Epithelial cell of proximal tubule (primary cell): ENCODE results near the gene ERMN. TPM values are rescaled to one million over a fixed set of nuclear protein-coding genes. Genes with fewer than 3 reads are reported as not detected.

ENCODE experiments used
- DNase-seq: peaks from one replicate; pipeline ENCODE4 v3.0.0-alpha.2; 2011; ENCODE audit warnings: low read depth
- H3K4me3 ChIP-seq: 2 replicates; pipeline ENCODE4 v1.5.1; 2011; ENCODE audit warnings: low read depth, mild to moderate bottlenecking, low read length
- total RNA-seq: library from RNA; depleted of rRNA; stranded (reverse); fragments of >200 nt; gene quantifications from 2 replicates; pipeline ENCODE4 v1.2.3, GENCODE V29; 2015
- TF ChIP-seq, protein P1 (sequence below): conservative IDR thresholded peaks from 2 replicates; pipeline ENCODE4 v1.5.1; 2012; ENCODE audit warnings: low read depth, mild to moderate bottlenecking, low read length

The ERMN gene
- total RNA-seq, 1 donor from 2014 or later = not detected

DNA sequence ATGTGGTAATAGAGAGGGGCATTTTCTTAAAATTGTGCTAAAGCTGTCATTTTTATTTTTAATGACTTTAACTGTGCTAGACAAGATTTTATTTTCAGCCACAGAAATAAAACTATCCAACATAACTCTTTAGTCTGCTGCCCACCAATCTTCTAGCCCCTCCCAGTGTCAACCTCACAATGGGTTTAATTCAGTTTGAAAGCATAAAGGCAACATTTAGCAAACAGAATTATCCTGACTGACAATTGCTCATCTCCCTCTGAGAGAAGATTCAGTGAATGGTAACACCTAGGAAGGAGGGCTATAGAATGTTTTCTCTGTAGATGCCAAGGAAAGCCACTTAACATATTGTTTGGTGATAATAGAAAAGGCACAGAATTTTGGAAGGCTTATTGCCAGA is 5.2 kb downstream of the ERMN start:
- TF ChIP-seq, protein P1, sequence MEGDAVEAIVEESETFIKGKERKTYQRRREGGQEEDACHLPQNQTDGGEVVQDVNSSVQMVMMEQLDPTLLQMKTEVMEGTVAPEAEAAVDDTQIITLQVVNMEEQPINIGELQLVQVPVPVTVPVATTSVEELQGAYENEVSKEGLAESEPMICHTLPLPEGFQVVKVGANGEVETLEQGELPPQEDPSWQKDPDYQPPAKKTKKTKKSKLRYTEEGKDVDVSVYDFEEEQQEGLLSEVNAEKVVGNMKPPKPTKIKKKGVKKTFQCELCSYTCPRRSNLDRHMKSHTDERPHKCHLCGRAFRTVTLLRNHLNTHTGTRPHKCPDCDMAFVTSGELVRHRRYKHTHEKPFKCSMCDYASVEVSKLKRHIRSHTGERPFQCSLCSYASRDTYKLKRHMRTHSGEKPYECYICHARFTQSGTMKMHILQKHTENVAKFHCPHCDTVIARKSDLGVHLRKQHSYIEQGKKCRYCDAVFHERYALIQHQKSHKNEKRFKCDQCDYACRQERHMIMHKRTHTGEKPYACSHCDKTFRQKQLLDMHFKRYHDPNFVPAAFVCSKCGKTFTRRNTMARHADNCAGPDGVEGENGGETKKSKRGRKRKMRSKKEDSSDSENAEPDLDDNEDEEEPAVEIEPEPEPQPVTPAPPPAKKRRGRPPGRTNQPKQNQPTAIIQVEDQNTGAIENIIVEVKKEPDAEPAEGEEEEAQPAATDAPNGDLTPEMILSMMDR = no peak
- no peak for DNase-seq
- H3K4me3 ChIP-seq = no peak overlapping the region

DNA sequence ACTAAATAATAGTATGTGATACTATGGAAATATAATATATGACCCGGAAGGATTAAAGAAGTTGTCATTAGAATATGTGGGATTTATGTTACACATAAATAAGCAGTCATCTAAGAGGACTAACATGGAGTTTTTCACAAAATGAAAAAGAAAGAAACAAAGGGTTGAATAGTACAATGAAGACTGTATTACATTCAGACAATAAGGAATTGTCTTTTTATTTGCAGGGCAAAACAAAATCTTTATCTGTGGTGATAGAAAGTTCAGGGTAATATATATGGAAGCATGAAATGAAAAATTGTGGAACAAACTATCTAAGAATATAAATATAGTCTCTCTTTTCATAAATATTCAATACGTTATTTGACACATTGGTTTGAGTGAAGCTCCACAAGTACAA is 5.8 kb downstream of the ERMN start:
- DNase-seq = no peak
- TF ChIP-seq, protein P1 = no peak
- no peak overlapping the region for H3K4me3 ChIP-seq

DNA sequence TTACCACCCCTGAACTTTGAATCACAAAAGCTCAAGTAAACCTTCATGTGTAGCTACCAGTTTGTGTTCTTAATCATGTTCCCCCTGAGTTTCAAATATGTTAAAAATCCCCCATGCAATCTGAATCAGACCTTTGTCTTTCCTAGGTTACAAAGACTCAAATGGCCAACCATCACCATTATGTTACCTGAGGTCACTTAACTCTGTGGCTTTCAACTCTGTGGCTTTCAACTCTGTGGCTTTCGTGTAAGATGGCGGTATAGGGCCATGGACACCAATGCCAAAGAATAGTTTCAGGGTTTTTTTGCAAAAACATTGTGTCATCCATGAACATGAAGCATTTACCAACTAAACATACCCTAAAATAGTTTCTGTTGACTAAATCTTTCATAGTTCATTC is 6.7 kb downstream of the ERMN start:
- no peak for DNase-seq
- TF ChIP-seq, protein P1 = no peak
- no peak overlapping the region for H3K4me3 ChIP-seq

DNA sequence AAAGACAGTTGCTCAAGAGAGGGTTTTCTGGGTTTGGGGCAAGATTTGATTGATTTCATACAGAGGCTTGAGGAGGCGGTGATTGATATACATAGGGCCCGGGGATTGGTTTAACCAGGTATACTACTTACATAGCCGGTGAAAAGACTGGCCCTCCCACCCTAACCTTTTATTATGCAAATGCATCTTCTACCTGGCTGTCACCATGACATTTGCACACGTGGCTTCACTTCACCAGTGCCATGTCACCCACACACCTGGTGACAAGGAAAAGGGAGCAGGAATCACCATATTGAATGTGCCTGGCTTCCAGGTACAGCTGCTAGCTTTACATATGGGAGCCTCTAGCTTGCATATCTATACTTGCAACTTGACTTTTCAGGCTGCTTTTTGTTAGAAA is 9.7 kb downstream of the ERMN start:
- TF ChIP-seq, protein P1 = no peak
- DNase-seq = no peak
- no peak overlapping the region for H3K4me3 ChIP-seq

DNA sequence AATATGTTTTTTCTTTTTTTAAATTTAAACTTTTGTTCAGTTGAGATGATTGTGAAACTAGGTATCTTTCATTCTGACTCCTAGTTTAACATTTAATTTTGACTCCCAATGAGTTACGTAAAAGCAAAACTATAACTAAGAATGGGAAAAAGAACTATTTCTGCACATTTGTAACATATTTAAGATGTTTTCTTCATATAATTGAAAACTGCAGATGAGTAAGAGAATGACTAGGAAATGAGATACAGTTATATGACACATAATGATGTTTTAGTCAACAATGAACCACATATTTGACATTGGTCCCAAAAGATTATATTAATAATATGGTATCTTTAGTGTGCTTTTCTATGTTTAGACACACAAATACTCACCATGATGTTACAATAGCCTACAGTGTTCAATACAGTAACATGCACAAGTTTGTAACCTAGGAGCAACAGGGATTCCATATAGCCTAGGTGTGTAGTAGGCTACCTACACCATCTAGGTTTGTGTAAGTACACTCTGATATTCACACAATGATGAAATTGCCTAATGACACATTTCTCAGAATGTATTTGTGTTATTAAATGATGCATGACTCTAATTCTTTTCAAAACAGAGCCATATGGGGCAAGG is 12.6 kb downstream of the ERMN start:
- no peak overlapping the region for H3K4me3 ChIP-seq
- no peak for DNase-seq
- TF ChIP-seq, protein P1 = no peak

DNA sequence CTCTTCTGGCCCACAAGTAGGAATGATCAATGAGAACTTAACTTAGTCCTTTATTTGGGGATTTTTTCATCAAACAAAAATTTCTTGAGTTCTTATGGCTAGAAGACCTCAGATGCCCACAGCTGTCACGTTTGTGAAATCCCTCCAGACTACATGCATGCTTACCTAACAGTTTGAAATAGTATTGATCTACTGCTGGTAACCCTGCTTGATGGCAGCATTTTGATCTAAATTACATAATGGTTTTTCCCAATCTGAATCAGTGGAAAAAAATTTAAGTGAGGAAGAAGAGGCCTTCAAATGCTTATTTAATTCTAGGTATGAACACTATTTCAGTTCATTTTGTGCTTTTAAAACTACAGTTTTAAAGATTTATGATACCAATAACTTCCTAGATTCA is 13.9 kb downstream of the ERMN start:
- TF ChIP-seq, protein P1 = no peak
- DNase-seq = no peak
- H3K4me3 ChIP-seq = no peak overlapping the region

DNA sequence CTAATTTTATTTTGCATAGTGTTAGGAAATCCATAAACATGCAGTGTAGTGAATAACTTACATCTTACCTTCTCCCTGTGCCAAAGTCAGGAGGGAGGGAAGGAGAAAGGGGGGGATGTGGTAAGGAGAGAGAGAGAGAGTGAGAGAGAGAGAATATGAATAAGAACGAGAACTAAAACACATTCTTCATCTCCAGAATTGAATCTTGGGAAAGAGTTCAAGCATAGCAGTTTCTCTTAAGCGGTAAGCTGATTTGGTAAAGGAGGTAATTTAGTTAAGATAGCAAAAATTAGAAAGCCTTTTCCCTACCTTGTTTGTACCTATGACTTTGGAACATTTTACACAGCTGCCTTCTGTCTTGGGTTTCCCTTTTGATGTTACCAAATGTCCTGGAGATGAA is 15.7 kb downstream of the ERMN start:
- TF ChIP-seq, protein P1 = no peak
- H3K4me3 ChIP-seq = no peak overlapping the region

More for the DNA sequence above, 15.7 kb downstream of the ERMN start:
- no peak for DNase-seq
